Hematopoietic multipotent progenitor cell (in vitro differentiated cells): ENCODE results near the gene METRNL. TPM values are rescaled to one million over a fixed set of nuclear protein-coding genes. Genes with fewer than 3 reads are reported as not detected.

Experiments used
- DNase-seq, 3 donors: peaks; one replicate each; pipeline ENCODE4 v3.0.0-alpha.2; 2011 to 2015; ENCODE audit warnings: low read depth in 2 of 3, low spot score in 2 of 3
- total RNA-seq: library from RNA; depleted of rRNA; stranded (reverse); fragments of >200 nt; gene quantifications from one replicate; pipeline ENCODE4 v1.2.3, GENCODE V29; 2012

Gene METRNL
- total RNA-seq, 1 donor, result 36.9 TPM

GRCh38 chr17:83078378-83079351 is 744 bp upstream of the METRNL start:
- DNase-seq, result no peak

DNA sequence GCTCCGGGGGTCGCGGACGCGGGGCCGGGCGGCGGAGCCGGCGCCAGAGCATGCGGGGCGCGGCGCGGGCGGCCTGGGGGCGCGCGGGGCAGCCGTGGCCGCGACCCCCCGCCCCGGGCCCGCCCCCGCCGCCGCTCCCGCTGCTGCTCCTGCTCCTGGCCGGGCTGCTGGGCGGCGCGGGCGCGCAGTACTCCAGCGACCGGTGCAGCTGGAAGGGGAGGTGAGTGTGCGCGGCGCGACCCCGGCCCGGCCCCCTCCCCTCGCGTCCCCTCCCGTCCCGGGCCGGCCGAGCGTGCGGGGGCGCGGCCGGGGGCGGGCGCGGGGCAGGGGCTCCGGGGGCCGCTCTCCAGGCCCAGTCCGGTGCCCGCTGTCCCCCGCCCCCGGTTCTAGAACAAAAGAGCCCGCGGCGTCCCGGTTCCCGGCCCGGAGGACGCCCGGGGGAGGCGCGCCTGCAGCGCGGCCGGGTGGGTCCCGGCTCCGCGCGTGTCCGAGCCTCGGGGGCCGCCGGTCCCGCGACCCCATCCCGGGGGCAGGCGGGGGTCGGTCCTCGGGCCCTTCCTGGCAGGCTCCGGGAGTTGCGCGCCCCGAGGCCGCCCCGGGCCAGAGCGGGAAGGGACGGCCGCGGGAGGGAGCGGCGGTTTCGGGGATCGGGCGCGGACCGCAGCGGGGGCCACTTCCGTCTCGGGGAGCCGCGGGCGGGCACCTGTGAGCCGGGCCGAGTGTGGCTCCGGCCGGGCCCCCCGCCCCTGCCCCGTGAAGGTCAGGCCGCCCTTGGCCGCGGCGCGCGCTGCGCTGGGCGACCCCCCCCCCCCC is 563 bp downstream of the METRNL start:
- DNase-seq, result no peak

DNA sequence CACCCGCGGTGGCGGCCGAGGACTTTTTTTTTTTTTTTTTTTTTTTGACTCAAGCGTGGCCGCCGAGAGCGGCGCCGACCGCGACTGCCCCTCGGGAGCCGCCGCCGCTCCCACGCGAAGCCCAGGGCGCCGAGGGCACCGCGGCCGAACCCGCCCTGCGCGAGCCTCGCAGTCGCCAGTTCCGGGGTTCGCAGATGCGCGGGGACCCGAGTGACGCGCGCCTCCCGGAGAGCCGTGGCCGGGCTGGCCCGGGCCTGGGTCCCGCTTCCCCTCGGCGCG is 1.1 kb downstream of the METRNL start:
- DNase-seq, result no peak

DNA sequence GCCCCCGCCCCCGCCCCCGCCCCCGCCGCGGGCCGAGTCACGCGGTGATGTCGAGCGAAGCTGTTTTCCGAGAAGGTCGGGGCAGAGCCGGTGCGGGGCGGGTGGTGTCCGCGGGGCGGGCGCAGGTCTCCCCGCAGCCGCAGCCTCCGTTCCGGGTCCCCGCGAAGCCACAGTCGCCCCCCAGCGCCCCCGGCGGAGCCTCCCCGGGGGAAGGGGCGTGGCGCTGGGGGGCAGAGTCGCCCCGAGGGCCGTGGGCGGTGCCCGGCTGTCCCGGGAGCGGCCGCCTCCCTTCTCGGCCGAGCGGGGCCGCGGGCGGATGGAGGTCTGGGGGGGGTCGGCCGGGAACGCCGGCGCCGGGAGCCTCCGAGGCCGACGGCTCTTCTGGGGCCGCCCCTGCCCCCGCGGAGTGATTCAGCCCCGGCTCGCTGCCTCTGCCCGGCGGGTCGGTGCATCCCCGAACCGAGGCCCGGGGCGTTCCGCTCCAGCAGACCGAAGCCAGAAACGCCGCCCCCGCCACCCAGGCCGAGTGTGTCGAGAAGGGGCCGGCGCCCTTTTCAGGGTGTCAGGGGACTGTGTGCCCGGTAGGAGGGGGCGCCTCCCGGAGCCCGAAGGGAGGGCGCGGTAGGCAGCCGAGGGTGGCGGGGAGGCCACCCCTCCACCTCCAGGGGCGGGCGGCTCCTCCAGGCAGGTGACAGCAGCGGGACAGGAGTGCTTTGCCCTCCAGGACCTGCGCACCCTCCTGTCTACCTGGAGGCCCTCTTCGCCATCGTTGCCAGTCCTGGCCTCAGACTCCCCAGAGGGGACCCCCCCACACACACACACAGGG is 1.7 kb downstream of the METRNL start:
- peak in 1 of 3 donors; percentile 37 for DNase-seq

- DNase-seq, result no peak
Measured at GRCh38 chr17:83081684-83082201, 2.3 kb downstream of the METRNL start.

- DNase-seq, result no peak
Measured at GRCh38 chr17:83082424-83082823, 3.0 kb downstream of the METRNL start.

DNA sequence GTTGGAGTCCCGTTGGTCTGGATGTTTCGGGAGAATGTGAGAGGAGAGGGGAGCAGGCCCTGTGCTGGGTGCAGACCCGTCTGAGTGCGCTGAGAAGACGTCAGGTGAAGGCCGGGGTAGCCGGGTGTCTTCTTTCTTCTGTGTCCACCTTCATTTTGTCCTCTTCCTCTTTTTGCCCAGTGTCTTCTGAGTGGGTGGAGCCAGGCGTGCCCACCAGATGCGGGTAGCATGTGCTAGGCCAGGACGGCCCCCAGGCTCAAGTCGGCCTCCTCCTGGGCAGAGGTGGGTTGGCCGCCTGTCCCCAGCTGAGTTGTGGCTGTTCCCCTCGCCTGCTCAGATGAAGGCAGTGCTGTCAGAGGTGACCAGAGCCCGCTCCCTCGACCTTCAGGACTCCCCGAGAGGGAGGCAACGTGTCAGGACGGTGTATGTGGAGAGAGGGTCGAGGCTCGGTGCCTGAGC is 3.5 kb downstream of the METRNL start:
- no peak for DNase-seq

GRCh38 chr17:83083368-83084201 is 4.2 kb downstream of the METRNL start:
- DNase-seq, result peak in 1 of 3 donors; percentile 65

DNA sequence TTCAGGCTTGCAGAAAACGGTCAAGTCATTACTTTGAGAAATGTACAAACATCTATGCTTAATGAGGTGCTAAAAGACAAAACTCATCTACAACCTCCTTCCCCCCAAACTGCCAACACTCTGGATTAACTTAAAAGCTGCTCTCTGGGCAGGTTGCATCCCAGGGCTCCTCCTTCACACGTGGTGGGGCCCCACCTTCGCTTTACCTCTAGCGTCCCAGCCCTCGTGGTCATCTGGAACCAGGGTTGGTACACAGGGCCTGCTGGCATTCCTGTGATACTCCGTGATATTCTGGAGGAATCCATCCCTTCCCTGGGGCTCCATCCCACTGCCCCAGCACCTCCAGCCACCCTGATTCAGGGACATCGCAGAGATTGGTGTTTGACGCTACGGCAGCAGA is 4.8 kb downstream of the METRNL start:
- no peak for DNase-seq

DNA sequence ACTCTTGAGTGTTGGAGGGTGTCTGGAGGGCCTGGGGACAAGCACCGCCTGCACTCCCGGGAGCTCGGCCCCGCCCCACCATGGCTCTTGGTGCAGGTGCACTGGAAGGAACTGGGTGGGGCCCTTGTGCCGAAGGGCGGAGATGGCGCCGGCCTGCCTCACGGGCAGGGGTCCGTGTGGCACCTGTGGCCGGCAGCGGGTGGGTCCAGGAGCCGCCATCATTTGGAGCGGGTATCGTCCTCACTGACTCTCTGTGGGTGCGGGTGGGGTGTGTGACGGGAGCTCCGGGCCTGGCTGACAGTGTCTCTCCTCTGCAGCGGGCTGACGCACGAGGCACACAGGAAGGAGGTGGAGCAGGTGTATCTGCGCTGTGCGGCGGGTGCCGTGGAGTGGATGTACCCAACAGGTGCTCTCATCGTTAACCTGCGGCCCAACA is 5.2 kb downstream of the METRNL start:
- DNase-seq, result no peak

DNA sequence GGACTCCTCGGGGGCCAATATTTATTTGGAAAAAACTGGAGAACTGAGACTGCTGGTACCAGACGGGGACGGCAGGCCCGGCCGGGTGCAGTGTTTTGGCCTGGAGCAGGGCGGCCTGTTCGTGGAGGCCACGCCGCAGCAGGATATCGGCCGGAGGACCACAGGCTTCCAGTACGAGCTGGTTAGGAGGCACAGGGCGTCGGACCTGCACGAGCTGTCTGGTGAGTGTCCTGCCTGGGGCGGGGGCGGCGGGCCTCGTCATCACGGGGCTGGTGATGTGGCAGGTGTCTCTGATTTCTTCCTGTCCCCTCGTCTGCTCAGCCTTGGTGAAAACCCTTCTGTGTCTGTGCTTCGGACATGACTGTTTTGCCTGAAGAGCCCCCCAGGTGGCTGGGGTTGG is 5.7 kb downstream of the METRNL start:
- DNase-seq, result no peak

- DNase-seq, result no peak
Measured at GRCh38 chr17:83085526-83086198, 6.3 kb downstream of the METRNL start.

GRCh38 chr17:83086199-83086880 is 6.9 kb downstream of the METRNL start:
- no peak for DNase-seq

GRCh38 chr17:83086907-83087787 is 7.7 kb downstream of the METRNL start:
- no peak for DNase-seq

GRCh38 chr17:83087788-83088360 is 8.5 kb downstream of the METRNL start:
- no peak for DNase-seq

- no peak for DNase-seq
Measured at GRCh38 chr17:83088451-83088850, 9.0 kb downstream of the METRNL start.

DNA sequence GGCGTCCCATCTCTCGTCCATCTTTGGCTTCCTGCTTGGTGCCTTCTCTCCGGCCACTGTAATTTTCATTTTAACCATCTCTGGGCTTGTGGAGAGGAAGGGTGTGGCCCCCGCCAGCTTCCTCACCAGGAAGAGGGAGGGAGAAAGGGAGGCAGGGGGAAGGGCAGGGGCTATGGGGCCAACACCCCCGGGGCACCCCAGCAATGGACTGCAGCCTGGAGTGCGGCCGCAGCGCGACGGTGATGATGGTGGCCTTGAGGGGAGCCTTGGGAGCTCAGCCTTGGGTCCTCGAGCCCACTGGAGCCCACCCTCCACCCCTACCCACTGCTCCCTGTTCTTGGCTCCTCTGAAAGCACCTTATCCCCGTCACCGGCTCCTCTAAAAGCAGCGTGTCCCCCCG is 9.5 kb downstream of the METRNL start:
- no peak for DNase-seq
